NCI-H2081 (cell line): ENCODE measurements around the gene ADAMTS4.
A peak's percentile ranks its signal among the peaks of the same experiment; 100 is the strongest.
"Not testable (repeated sequence)": the region's sequence is repeated elsewhere in the genome, so short reads cannot be mapped to it uniquely, and the experiment has no call there.

ENCODE experiments used
- DNase-seq, 2 experiments: peaks; one replicate each; lab custom pipeline; 2025; lab: John Stamatoyannopoulos, UW

The ADAMTS4 gene

GRCh38 chr1:161198897-161199431, at the start of gene ADAMTS4:
TSS of gene ADAMTS4 (minus strand) at chr1:161199054. CDS start at chr1:161198627, 427 bp downstream.
- DNase-seq = no peak

GRCh38 chr1:161244888-161245287, 46.0 kb upstream of the ADAMTS4 start:
- no peak for DNase-seq

- DNase-seq = no peak
These were observed 43.5 kb upstream of the ADAMTS4 start for GRCh38 chr1:161242313-161242712.

- DNase-seq = no peak
These were observed 42.8 kb upstream of the ADAMTS4 start for GRCh38 chr1:161241682-161242081.

- no peak for DNase-seq
These were observed 39.2 kb upstream of the ADAMTS4 start, which contains the start of gene NR1I3 for GRCh38 chr1:161238039-161238473. TSS of gene NR1I3 (minus strand) at chr1:161238203. CDS start at chr1:161236565, 1,638 bp downstream.

GRCh38 chr1:161235957-161236775, 37.3 kb upstream of the ADAMTS4 start:
- no peak for DNase-seq

- no peak for DNase-seq
These were observed 34.2 kb upstream of the ADAMTS4 start for GRCh38 chr1:161233102-161233501.

- DNase-seq = no peak
These were observed 31.9 kb upstream of the ADAMTS4 start for GRCh38 chr1:161230762-161231161.

- no peak for DNase-seq
These were observed 31.0 kb upstream of the ADAMTS4 start for GRCh38 chr1:161229896-161230295.

GRCh38 chr1:161228032-161228431, 29.2 kb upstream of the ADAMTS4 start:
- no peak for DNase-seq

GRCh38 chr1:161227196-161227871, 28.5 kb upstream of the ADAMTS4 start:
- DNase-seq = peak; percentile 89 to 90

- peak; percentile 24 to 56 for DNase-seq
These were observed 27.9 kb upstream of the ADAMTS4 start for GRCh38 chr1:161226759-161227158.

GRCh38 chr1:161226320-161226711, 27.5 kb upstream of the ADAMTS4 start:
- DNase-seq = peak in 1 of 2 experiments; percentile 56

- peak; percentile 98 for DNase-seq
These were observed 26.9 kb upstream of the ADAMTS4 start, which contains the start of gene TOMM40L for GRCh38 chr1:161225534-161226319. TSS of gene TOMM40L (plus strand) at chr1:161226060. CDS start at chr1:161226490, 430 bp downstream.

- DNase-seq = no peak
These were observed 26.3 kb upstream of the ADAMTS4 start for GRCh38 chr1:161225178-161225533.

- DNase-seq = not testable (repeated sequence)
These were observed 25.8 kb upstream of the ADAMTS4 start for GRCh38 chr1:161224695-161225087.

- DNase-seq = no peak
These were observed 25.2 kb upstream of the ADAMTS4 start for GRCh38 chr1:161223805-161224694.

- DNase-seq = no peak
These were observed 23.5 kb upstream of the ADAMTS4 start for GRCh38 chr1:161222175-161223019.

GRCh38 chr1:161220002-161220401, 21.1 kb upstream of the ADAMTS4 start:
- DNase-seq = no peak
